A549 (cell line): Measurements from ENCODE around the gene LIPI. TPM values are rescaled to one million over a fixed set of nuclear protein-coding genes. Genes with fewer than 3 reads are reported as not detected.

Experiments used
- ATAC-seq, 2 experiments: fragments of 200-7000 bp in 1 of 2; fragments of >200 bp in 1 of 2; cut with Nextera tagmentation in 1 of 2; cut with Tn5 transposase in 1 of 2; 3 replicates each; pipeline versions ENCODE4 v1.8.0 to v1.9.1; 2018 to 2020; ENCODE audit warnings: mild to moderate bottlenecking in 1 of 2, moderate library complexity in 1 of 2
- CTCF ChIA-PET: fragments of 300-600 bp; sonication (Branson Sonifier 250); formaldehyde crosslinking; extraction: SDS; loops from one replicate; lab custom pipeline; 2021; ENCODE audit warnings: antibody characterized with exemption, inconsistent platforms; lab: Yijun Ruan, JAX
- POLR2A ChIA-PET: fragments of 350-600 bp; formaldehyde crosslinking; extraction: SDS; loops from one replicate; lab custom pipeline; 2021; ENCODE audit warnings: antibody characterized with exemption, inconsistent platforms; lab: Yijun Ruan, JAX
- DNase-seq, 2 experiments: peaks; one replicate each; pipeline versions ENCODE4 v3.0.0 to v3.0.0-alpha.2; 2011 to 2016; ENCODE audit warnings: low read depth in 1 of 2, low spot score in 1 of 2
- FAIRE-seq: peaks from 2 replicates; lab custom pipeline; 2011; peaks lifted over from hg19 to GRCh38; lab: Jason Lieb, UNC
- H3K27ac ChIP-seq, 2 experiments: fragments of >200 bp; sonication (Bioruptor Twin); formaldehyde crosslinking; 3 replicates each; pipeline ENCODE4 v1.5.1; 2016 to 2017
- H3K4me1 ChIP-seq: fragments of >200 bp; sonication (Bioruptor Twin); formaldehyde crosslinking; 3 replicates; pipeline ENCODE4 v1.6.1; 2016
- H3K4me2 ChIP-seq: fragments of >200 bp; sonication (Bioruptor Twin); formaldehyde crosslinking; 3 replicates; pipeline ENCODE4 v1.6.1; 2016
- H3K4me3 ChIP-seq: fragments of >200 bp; sonication (Bioruptor Twin); formaldehyde crosslinking; 3 replicates; pipeline ENCODE4 v1.5.1; 2016
- H3K9me3 ChIP-seq: fragments of >200 bp; sonication (Bioruptor Twin); formaldehyde crosslinking; 3 replicates; pipeline ENCODE4 v1.6.1; 2016
- BHLHE40 ChIP-seq: IDR thresholded peaks from 2 replicates; pipeline ENCODE4 v1.6.1; 2012; ENCODE audit warnings: low read depth, low read length, inconsistent platforms
- CBX8 ChIP-seq: fragments of 200-600 bp; sonication (generic); IDR thresholded peaks from 2 replicates; pipeline ENCODE4 v1.6.1; 2016
- CTCF ChIP-seq: fragments of >200 bp; sonication (Bioruptor Twin); formaldehyde crosslinking; IDR thresholded peaks from 3 replicates; pipeline ENCODE4 v1.5.1; 2016
- EHMT2 ChIP-seq: fragments of 200-600 bp; sonication (generic); IDR thresholded peaks from 2 replicates; pipeline ENCODE4 v1.6.1; 2016; ENCODE audit warnings: antibody characterized with exemption, low read depth, mild to moderate bottlenecking, moderate library complexity
- EP300 ChIP-seq, 2 experiments: fragments of >200 bp; sonication (Bioruptor Twin); formaldehyde crosslinking; IDR thresholded peaks; 2 replicates in 1 of 2; 3 replicates in 1 of 2; pipeline ENCODE4 v1.6.1; 2016 to 2017
- FOSB ChIP-seq: fragments of 250-450 bp; sonication (Bioruptor Pico); IDR thresholded peaks from 2 replicates; pipeline ENCODE4 v1.5.0; 2020; ENCODE audit warnings: mild to moderate bottlenecking, moderate library complexity
- FOSL2 ChIP-seq, 2 experiments: fragments of 450-650 bp in 1 of 2; fragments of >200 bp in 1 of 2; sonication (Bioruptor Twin) in 1 of 2; formaldehyde crosslinking; IDR thresholded peaks; 2 replicates each; pipeline versions ENCODE4 v1.5.0 to v1.6.1; 2016 to 2020; ENCODE audit warnings: mild to moderate bottlenecking in 1 of 2, moderate library complexity in 1 of 2
- HDAC2 ChIP-seq: fragments of 200-600 bp; sonication (generic); IDR thresholded peaks from 2 replicates; pipeline ENCODE4 v1.6.1; 2016
- HMGXB4 ChIP-seq: fragments of 250-450 bp; sonication (Bioruptor Pico); IDR thresholded peaks from 2 replicates; pipeline ENCODE4 v1.5.0; 2021; ENCODE audit warnings: mild to moderate bottlenecking, moderate library complexity, borderline replicate concordance
- HOXA7 ChIP-seq: fragments of 250-450 bp; sonication (Bioruptor Pico); IDR thresholded peaks from 2 replicates; pipeline ENCODE4 v1.5.0; 2020; ENCODE audit warnings: mild to moderate bottlenecking, moderate library complexity
- JUN ChIP-seq, 2 experiments: fragments of >200 bp; sonication (Bioruptor Twin); formaldehyde crosslinking; IDR thresholded peaks; 2 replicates in 1 of 2; 3 replicates in 1 of 2; pipeline ENCODE4 v1.6.1; 2016 to 2017
- NFE2L2 ChIP-seq: fragments of 150-350 bp; conservative IDR thresholded peaks from 2 replicates; pipeline ENCODE4 v1.6.1; 2014; ENCODE audit warnings: low read length
- RCOR1 ChIP-seq: fragments of 150-350 bp; IDR thresholded peaks from 2 replicates; pipeline ENCODE4 v1.6.1; 2014; ENCODE audit warnings: antibody characterized with exemption, low read length, low read depth
- RNF2 ChIP-seq: fragments of 200-600 bp; sonication (generic); IDR thresholded peaks from 2 replicates; pipeline ENCODE4 v1.6.1; 2016; ENCODE audit warnings: low read depth, mild to moderate bottlenecking, antibody characterized with exemption, moderate library complexity, borderline replicate concordance
- TFCP2L1 ChIP-seq: fragments of 250-450 bp; sonication (Bioruptor Pico); IDR thresholded peaks from 2 replicates; pipeline ENCODE4 v1.5.0; 2021; ENCODE audit warnings: mild to moderate bottlenecking
- TP53 ChIP-seq: fragments of 250-450 bp; sonication (Bioruptor Pico); IDR thresholded peaks from 2 replicates; pipeline ENCODE4 v1.5.0; 2021; ENCODE audit warnings: mild to moderate bottlenecking, moderate library complexity
- ZC3H11A ChIP-seq: fragments of 450-650 bp; IDR thresholded peaks from 2 replicates; pipeline ENCODE4 v1.6.1; 2014; ENCODE audit warnings: antibody characterized with exemption, mild to moderate bottlenecking
- WGBS: methylation state at CpG from one replicate; pipeline ENCODE4 v1.1.6; 2017; ENCODE audit errors: missing lambda C conversion rate; 5-methylcytosine and 5-hydroxymethylcytosine counted together
- polyA minus RNA-seq: library from RNA; depleted of rRNA, polyadenylated mRNA; stranded (reverse); fragments of >200 nt; gene quantifications from 2 replicates; pipeline ENCODE4 v1.2.3, GENCODE V29; 2011; rRNA and poly(A)+ RNA removed
- polyA plus RNA-seq, 4 experiments: library from polyadenylated mRNA; depleted of rRNA in 3 of 4; stranded (reverse); fragments of >200 nt; fragmentation: RNase III in 1 of 4; extraction: RNeasy Plus Mini Kit Qiagen cat#74134 plus additional on column Dnase treatment in 1 of 4; gene quantifications; 2 replicates in 3 of 4; 3 replicates in 1 of 4; pipeline ENCODE4 v1.2.3, GENCODE V29; 2011 to 2017
- TF ChIP-seq, protein P1 (sequence below): fragments of 450-650 bp; IDR thresholded peaks from 2 replicates; pipeline ENCODE4 v1.6.1; 2014; ENCODE audit warnings: antibody characterized with exemption
- TF ChIP-seq, protein P2 (sequence below): fragments of >200 bp; sonication (Bioruptor Twin); formaldehyde crosslinking; IDR thresholded peaks from 2 replicates; pipeline ENCODE4 v1.6.1; 2016
- TF ChIP-seq, protein P3 (sequence below): IDR thresholded peaks from 2 replicates; pipeline ENCODE4 v1.6.1; 2012; ENCODE audit warnings: low read depth, borderline replicate concordance

The LIPI gene
- polyA plus RNA-seq (2011; rRNA removed) (not detected in 2 replicates), polyA plus RNA-seq (2017; fragmentation: RNase III; extraction: RNeasy Plus Mini Kit Qiagen cat#74134 plus additional on column Dnase treatment) (not detected in 3 replicates), polyA minus RNA-seq (not detected in 2 replicates)
- not detected in 2 replicates for polyA plus RNA-seq (2012; cell fraction: cytosol; rRNA removed)
- not detected in 2 replicates for polyA plus RNA-seq (2012; cell fraction: nucleus; rRNA removed)

DNA sequence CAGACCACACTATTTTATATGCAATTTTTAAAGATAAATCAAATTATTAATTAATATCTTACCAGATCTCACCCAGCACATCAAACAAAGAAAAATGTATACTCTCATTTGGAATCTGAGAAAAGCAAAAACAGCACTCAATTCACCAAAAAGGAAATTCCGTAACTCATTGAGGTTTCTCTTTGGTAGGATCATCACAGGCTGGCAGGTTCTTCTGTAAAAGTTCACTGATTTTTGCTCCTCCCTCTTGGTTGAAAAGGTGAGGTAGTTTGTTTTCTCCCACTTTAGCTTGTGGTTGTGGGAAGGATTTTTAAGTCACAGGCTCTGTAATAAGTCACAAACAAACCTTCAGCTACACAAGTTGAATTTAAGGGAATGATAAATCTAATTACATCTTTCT, at the start of gene LIPI:
TSS of gene LIPI (minus strand) at position 218 of the 400 bp plus-strand sequence. CDS start at position 108, 110 bp downstream.
- CTCF ChIA-PET, result no interaction called here
- H3K4me3 ChIP-seq, result no peak within 1 kb of the TSS
- DNase-seq (no peak), ATAC-seq (no peak), FAIRE-seq (no peak)
- WGBS, result 11% methylated on average over 1 of the region's 1 CpG
- POLR2A ChIA-PET, result no interaction called here
- no peaks in the 10 kb centered on the region for H3K4me1 ChIP-seq
- H3K27ac ChIP-seq, result no peak within 1 kb of the TSS
- H3K4me2 ChIP-seq, result no peak within 1 kb of the TSS
- no peak for TF ChIP-seq HMGXB4 (CRISPR knock-in tag)
- TF ChIP-seq, protein P1, sequence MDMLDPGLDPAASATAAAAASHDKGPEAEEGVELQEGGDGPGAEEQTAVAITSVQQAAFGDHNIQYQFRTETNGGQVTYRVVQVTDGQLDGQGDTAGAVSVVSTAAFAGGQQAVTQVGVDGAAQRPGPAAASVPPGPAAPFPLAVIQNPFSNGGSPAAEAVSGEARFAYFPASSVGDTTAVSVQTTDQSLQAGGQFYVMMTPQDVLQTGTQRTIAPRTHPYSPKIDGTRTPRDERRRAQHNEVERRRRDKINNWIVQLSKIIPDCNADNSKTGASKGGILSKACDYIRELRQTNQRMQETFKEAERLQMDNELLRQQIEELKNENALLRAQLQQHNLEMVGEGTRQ, result no peak
- TF ChIP-seq, protein P2, sequence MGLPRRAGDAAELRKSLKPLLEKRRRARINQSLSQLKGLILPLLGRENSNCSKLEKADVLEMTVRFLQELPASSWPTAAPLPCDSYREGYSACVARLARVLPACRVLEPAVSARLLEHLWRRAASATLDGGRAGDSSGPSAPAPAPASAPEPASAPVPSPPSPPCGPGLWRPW, result no peak
- TF ChIP-seq NFE2L2, result no peak
- TF ChIP-seq FOSL2 (IDR thresholded peaks at IDR 0.05), result no peak
- no peak for TF ChIP-seq FOSL2 (CRISPR knock-in tag; IDR thresholded peaks at IDR 0.05)
- TF ChIP-seq CTCF, result no peak
- TF ChIP-seq ZC3H11A, result no peak
- TF ChIP-seq, protein P3, sequence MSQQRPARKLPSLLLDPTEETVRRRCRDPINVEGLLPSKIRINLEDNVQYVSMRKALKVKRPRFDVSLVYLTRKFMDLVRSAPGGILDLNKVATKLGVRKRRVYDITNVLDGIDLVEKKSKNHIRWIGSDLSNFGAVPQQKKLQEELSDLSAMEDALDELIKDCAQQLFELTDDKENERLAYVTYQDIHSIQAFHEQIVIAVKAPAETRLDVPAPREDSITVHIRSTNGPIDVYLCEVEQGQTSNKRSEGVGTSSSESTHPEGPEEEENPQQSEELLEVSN, result no peak
- TF ChIP-seq EHMT2, result no peak
- no peak for TF ChIP-seq CBX8
- no peak for TF ChIP-seq EP300 (IDR thresholded peaks at IDR 0.05)
- no peak for TF ChIP-seq JUN (IDR thresholded peaks at IDR 0.05)
- TF ChIP-seq TFCP2L1, result no peak
- TF ChIP-seq, all 56 proteins: peak for 0
- H3K9me3 ChIP-seq, result no peaks in the 10 kb centered on the region

GRCh38 chr21:14260174-14260764, 49.5 kb upstream of the LIPI start:
- no peak overlapping the region for H3K4me2 ChIP-seq
- CTCF ChIA-PET, result interaction anchor here (1.3 to 1.8 kb wide), 4 partner anchors 10 to 41 kb away, joined by 3 to 6 read pairs (median 5); no protein-coding TSS in a partner anchor
- H3K4me3 ChIP-seq, result no peak overlapping the region
- TF ChIP-seq FOSB (CRISPR knock-in tag) (no peak), RCOR1 (no peak), ZC3H11A (no peak), BHLHE40 (no peak), TP53 (no peak), HOXA7 (no peak), HDAC2 (no peak), RNF2 (no peak)
- TF ChIP-seq, protein P3, result no peak
- POLR2A ChIA-PET, result no interaction called here
- H3K4me1 ChIP-seq, result no peaks in the 10 kb centered on the region
- DNase-seq (no peak), FAIRE-seq (no peak), ATAC-seq (no peak)
- no peak overlapping the region for H3K27ac ChIP-seq
- 0% methylated on average over 1 of the region's 1 CpG for WGBS
- no peaks in the 10 kb centered on the region for H3K9me3 ChIP-seq
